Esophagus mucosa (tissue), 1 donor: Measurements from ENCODE around the gene NBAS. TPM values are rescaled to one million over a fixed set of nuclear protein-coding genes. Genes with fewer than 3 reads are reported as not detected.

Source experiments
- total RNA-seq: library from RNA; stranded (reverse); gene quantifications from one replicate; pipeline ENCODE4 v1.2.4, GENCODE V29; 2023
- donor health status: DM: yes; HTN: yes; CAD: no.

NBAS gene
- total RNA-seq, 1 donor from 2014 or later = 25.1 TPM

Other genes starting within 250 kb of the NBAS start
- gene DDX1, start 30.5 kb upstream of the NBAS start, total RNA-seq = 63.5 TPM